H9 (cell line): ENCODE results near the gene SWI5. TPM values are rescaled to one million over a fixed set of nuclear protein-coding genes. Genes with fewer than 3 reads are reported as not detected.
A peak's percentile ranks its signal among the peaks of the same experiment; 100 is the strongest.

ENCODE experiments used
- DNase-seq: peaks from one replicate; pipeline ENCODE4 v3.0.0-alpha.2; 2017
- H2AFZ ChIP-seq: one replicate; pipeline ENCODE4 v1.6.1; 2013; ENCODE audit warnings: mild to moderate bottlenecking, low read length, control low read depth, moderate library complexity
- H2AK5ac ChIP-seq: 2 replicates; pipeline ENCODE4 v1.6.1; 2013; ENCODE audit warnings: low read length, control low read depth, mixed read lengths; ENCODE audit not compliant: insufficient read length
- H2BK120ac ChIP-seq: one replicate; pipeline ENCODE4 v1.6.1; 2013; ENCODE audit warnings: low read depth, mild to moderate bottlenecking, low read length, control low read depth, inconsistent platforms; ENCODE audit not compliant: poor library complexity, severe bottlenecking
- H2BK12ac ChIP-seq: 2 replicates; pipeline ENCODE4 v1.6.1; 2013; ENCODE audit warnings: low read length, control low read depth, mixed read lengths, low read depth; ENCODE audit not compliant: insufficient read length
- H2BK15ac ChIP-seq: 2 replicates; pipeline ENCODE4 v1.6.1; 2013; ENCODE audit warnings: low read depth, low read length, control low read depth
- H2BK20ac ChIP-seq: one replicate; pipeline ENCODE4 v1.6.1; 2013; ENCODE audit warnings: low read depth, mild to moderate bottlenecking, low read length, control low read depth, inconsistent platforms; ENCODE audit not compliant: poor library complexity, severe bottlenecking
- H2BK5ac ChIP-seq: 2 replicates; pipeline ENCODE4 v1.6.1; 2013; ENCODE audit warnings: low read length, control low read depth, mixed read lengths; ENCODE audit not compliant: insufficient read length
- H3K14ac ChIP-seq: 2 replicates; pipeline ENCODE4 v1.6.1; 2013; ENCODE audit warnings: low read length, control low read depth; ENCODE audit not compliant: insufficient read depth
- H3K18ac ChIP-seq: 2 replicates; pipeline ENCODE4 v1.6.1; 2013; ENCODE audit warnings: low read depth, mild to moderate bottlenecking, mixed read lengths, low read length, control low read depth; ENCODE audit not compliant: insufficient read length
- H3K23ac ChIP-seq: 2 replicates; pipeline ENCODE4 v1.6.1; 2013; ENCODE audit warnings: low read length, control low read depth, mixed read lengths, low read depth; ENCODE audit not compliant: insufficient read length
- H3K23me2 ChIP-seq: 2 replicates; pipeline ENCODE4 v1.6.1; 2013; ENCODE audit warnings: low read depth, mild to moderate bottlenecking, mixed read lengths, low read length, control low read depth; ENCODE audit not compliant: insufficient read length, poor library complexity, severe bottlenecking
- H3K27ac ChIP-seq: 2 replicates; pipeline ENCODE4 v1.5.1; 2013; ENCODE audit warnings: low read length, control low read depth, mixed read lengths, low read depth; ENCODE audit not compliant: insufficient read length
- H3K27me3 ChIP-seq: 2 replicates; pipeline ENCODE4 v1.6.1; 2013; ENCODE audit warnings: low read length, control low read depth, inconsistent platforms; ENCODE audit not compliant: insufficient read depth
- H3K4ac ChIP-seq: 2 replicates; pipeline ENCODE4 v1.6.1; 2013; ENCODE audit warnings: low read depth, mild to moderate bottlenecking, control low read depth, inconsistent platforms, low read length, moderate library complexity
- H3K4me1 ChIP-seq: 2 replicates; pipeline ENCODE4 v1.6.1; 2013; ENCODE audit warnings: low read length, control low read depth, inconsistent platforms; ENCODE audit not compliant: insufficient read depth
- H3K4me2 ChIP-seq: 2 replicates; pipeline ENCODE4 v1.6.1; 2013; ENCODE audit warnings: low read length, control low read depth, mixed read lengths; ENCODE audit not compliant: insufficient read length, insufficient read depth
- H3K56ac ChIP-seq: 2 replicates; pipeline ENCODE4 v1.6.1; 2013; ENCODE audit warnings: low read depth, mild to moderate bottlenecking, mixed read lengths, low read length, control low read depth; ENCODE audit not compliant: insufficient read length
- H3K79me1 ChIP-seq: 2 replicates; pipeline ENCODE4 v1.6.1; 2013; ENCODE audit warnings: low read depth, mild to moderate bottlenecking, moderate library complexity, low read length, control low read depth, inconsistent platforms; ENCODE audit not compliant: insufficient read depth, poor library complexity, severe bottlenecking
- H3K79me2 ChIP-seq: 2 replicates; pipeline ENCODE4 v1.6.1; 2013; ENCODE audit warnings: low read length, control low read depth, inconsistent platforms; ENCODE audit not compliant: insufficient read depth
- H3K9ac ChIP-seq: 2 replicates; pipeline ENCODE4 v1.6.1; 2013; ENCODE audit warnings: low read length, control low read depth, mixed read lengths; ENCODE audit not compliant: insufficient read length; ENCODE audit errors: extremely low read depth
- H3K9me3 ChIP-seq: one replicate; pipeline ENCODE4 v1.6.1; 2013; ENCODE audit warnings: low read depth, low read length, inconsistent platforms; ENCODE audit not compliant: control insufficient read depth
- H3T11ph ChIP-seq: one replicate; pipeline ENCODE4 v1.6.1; 2013; ENCODE audit warnings: mild to moderate bottlenecking, low read length, control low read depth, inconsistent platforms
- H4K20me1 ChIP-seq: one replicate; pipeline ENCODE4 v1.6.1; 2013; ENCODE audit not compliant: control insufficient read depth, insufficient read length, insufficient read depth
- H4K5ac ChIP-seq: 2 replicates; pipeline ENCODE4 v1.6.1; 2013; ENCODE audit warnings: low read depth, mild to moderate bottlenecking, mixed read lengths, low read length, control low read depth; ENCODE audit not compliant: insufficient read length
- H4K8ac ChIP-seq: replicated peaks from 2 replicates; pipeline ENCODE4 v1.6.1; 2013; ENCODE audit warnings: low read length, control low read depth, mixed read lengths, low read depth; ENCODE audit not compliant: insufficient read length
- H4K91ac ChIP-seq: 2 replicates; pipeline ENCODE4 v1.6.1; 2013; ENCODE audit warnings: low read depth, mild to moderate bottlenecking, moderate library complexity, mixed read lengths, low read length, control low read depth; ENCODE audit not compliant: insufficient read length
- H3K27ac Mint-ChIP-seq, 3 experiments: 2 replicates in 2 of 3; 3 replicates in 1 of 3; pipeline ENCODE4 v1.8.0; 2020 to 2021; ENCODE audit warnings: mixed read lengths in 3 of 3, mild to moderate bottlenecking in 1 of 3, moderate library complexity in 1 of 3
- H3K27me3 Mint-ChIP-seq: 2 replicates; pipeline ENCODE4 v1.8.0; 2021; ENCODE audit warnings: low read depth, mild to moderate bottlenecking, moderate library complexity, mixed read lengths
- H3K36me3 Mint-ChIP-seq, 3 experiments: 2 replicates in 2 of 3; 3 replicates in 1 of 3; pipeline ENCODE4 v1.8.0; 2020 to 2021; ENCODE audit warnings: low read depth in 3 of 3, mixed read lengths in 3 of 3; ENCODE audit not compliant: insufficient read depth in 1 of 3
- H3K4me1 Mint-ChIP-seq, 2 experiments: 2 replicates each; pipeline ENCODE4 v1.8.0; 2020; ENCODE audit warnings: mixed read lengths in 2 of 2
- H3K4me3 Mint-ChIP-seq, 2 experiments: 2 replicates in 1 of 2; 3 replicates in 1 of 2; pipeline ENCODE4 v1.8.0; 2020 to 2021; ENCODE audit warnings: mild to moderate bottlenecking in 2 of 2, mixed read lengths in 2 of 2, moderate library complexity in 1 of 2
- H3K9me3 Mint-ChIP-seq, 2 experiments: 2 replicates in 1 of 2; 3 replicates in 1 of 2; pipeline ENCODE4 v1.8.0; 2020; ENCODE audit warnings: mild to moderate bottlenecking in 2 of 2, mixed read lengths in 2 of 2, moderate library complexity in 1 of 2
- CTCF ChIP-seq: fragments of 200-600 bp; sonication (generic); conservative IDR thresholded peaks from 3 replicates; pipeline ENCODE4 v1.8.0; 2021; ENCODE audit warnings: antibody characterized with exemption, mild to moderate bottlenecking
- WGBS: extraction: QIAGEN DNeasy Blood & Tissue Kit; methylation state at CpG from one replicate; pipeline ENCODE4 v1.1.7; 2013; ENCODE audit warnings: missing lambda C conversion rate, low lambda C conversion rate, mixed read lengths; ENCODE audit not compliant: insufficient read length; ENCODE audit errors: extremely low coverage; 5-methylcytosine and 5-hydroxymethylcytosine counted together
- total RNA-seq: library from RNA; stranded (reverse); gene quantifications from 2 replicates; pipeline ENCODE4 v1.2.1, GENCODE V29; 2021

The SWI5 gene
- total RNA-seq, 1 experiment from 2014 or later = 25.6 TPM

- Mint-ChIP-seq H3K4me1 (peaks cover 14 to 36% of the 10 kb centered on the region in 2 experiments), H3K27ac (peak overlapping the region in 1 of 3 experiments; percentile 3; a peak in 1 of 7 replicates), H3K36me3 (peaks cover 17 to 34% (median 24%) of the 10 kb centered on the region in 3 experiments; a peak in 6 of 7 replicates), H3K27me3 (peaks cover 6% of the 10 kb centered on the region), H3K9me3 (no peaks in the 10 kb centered on the region; a peak in 1 of 5 replicates), H3K4me3 (0 out of 5 replicates have a peak overlapping the region, but pooled peaks of 1 of the 2 experiments have one; percentile 73)
- no peak overlapping the region for H2BK20ac ChIP-seq
- no peak overlapping the region for H2BK120ac ChIP-seq
- no peaks in the 10 kb centered on the region for H4K20me1 ChIP-seq
- H2AK5ac ChIP-seq = no peak overlapping the region
- no peak overlapping the region for H2AFZ ChIP-seq
- no peak for TF ChIP-seq CTCF
- H3K4me2 ChIP-seq = no peak overlapping the region
- H3K27ac ChIP-seq = no peak overlapping the region
- H3K27me3 ChIP-seq = no peaks in the 10 kb centered on the region
- no peak overlapping the region for H3K9ac ChIP-seq
- no peaks in the 10 kb centered on the region for H3K9me3 ChIP-seq
- H3K4me1 ChIP-seq = no peaks in the 10 kb centered on the region
- no peak for DNase-seq
- H4K8ac ChIP-seq = no peak overlapping the region
- H3K18ac ChIP-seq = no peak overlapping the region
- H3K56ac ChIP-seq = no peak overlapping the region
- H2BK12ac ChIP-seq = no peak overlapping the region
- no peak overlapping the region for H3K23ac ChIP-seq
- H3K4ac ChIP-seq = no peak overlapping the region
- no peak overlapping the region for H4K5ac ChIP-seq
- H3K79me2 ChIP-seq = peaks cover 3% of the 10 kb centered on the region
- H3T11ph ChIP-seq = no peak overlapping the region
- no peaks in the 10 kb centered on the region for H3K79me1 ChIP-seq
- no peak overlapping the region for H4K91ac ChIP-seq
- no peak overlapping the region for H2BK5ac ChIP-seq
- no peak overlapping the region for H2BK15ac ChIP-seq
- H3K23me2 ChIP-seq = peaks cover 4% of the 10 kb centered on the region
- no peak overlapping the region for H3K14ac ChIP-seq
- no CpG with 5 or more reads among the region's 25 CpGs for WGBS
Measured at GRCh38 chr9:128252317-128253139, 23.5 kb upstream of the SWI5 start.
